GM19240 (cell line): ENCODE measurements around the gene CRTC3.
"Not testable (repeated sequence)": the region's sequence is repeated elsewhere in the genome, so short reads cannot be mapped to it uniquely, and the experiment has no call there.

Experiments used
- DNase-seq: peaks from one replicate; pipeline ENCODE4 v3.0.0; 2011; ENCODE audit warnings: low spot score; ENCODE audit not compliant: insufficient read length

CRTC3 gene

DNA sequence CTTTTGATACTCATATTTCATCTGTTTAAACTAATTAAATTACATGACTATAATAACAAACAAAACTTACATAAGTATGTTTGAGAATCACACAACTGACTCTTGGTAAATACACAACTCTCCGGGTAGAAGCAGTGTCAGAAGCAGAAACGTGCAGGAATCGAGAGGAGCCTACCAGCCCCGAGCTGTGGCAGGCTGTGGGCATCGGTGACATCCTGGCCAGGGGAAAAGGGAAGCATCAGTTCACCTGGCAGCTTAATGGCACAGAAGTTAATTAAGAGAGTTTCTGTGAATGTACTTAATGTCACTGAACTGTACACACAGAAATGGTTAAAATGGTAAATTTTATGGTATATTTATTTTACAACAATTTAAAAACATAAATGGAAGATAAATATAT is 90.2 kb downstream of the CRTC3 start:
- no peak for DNase-seq

DNA sequence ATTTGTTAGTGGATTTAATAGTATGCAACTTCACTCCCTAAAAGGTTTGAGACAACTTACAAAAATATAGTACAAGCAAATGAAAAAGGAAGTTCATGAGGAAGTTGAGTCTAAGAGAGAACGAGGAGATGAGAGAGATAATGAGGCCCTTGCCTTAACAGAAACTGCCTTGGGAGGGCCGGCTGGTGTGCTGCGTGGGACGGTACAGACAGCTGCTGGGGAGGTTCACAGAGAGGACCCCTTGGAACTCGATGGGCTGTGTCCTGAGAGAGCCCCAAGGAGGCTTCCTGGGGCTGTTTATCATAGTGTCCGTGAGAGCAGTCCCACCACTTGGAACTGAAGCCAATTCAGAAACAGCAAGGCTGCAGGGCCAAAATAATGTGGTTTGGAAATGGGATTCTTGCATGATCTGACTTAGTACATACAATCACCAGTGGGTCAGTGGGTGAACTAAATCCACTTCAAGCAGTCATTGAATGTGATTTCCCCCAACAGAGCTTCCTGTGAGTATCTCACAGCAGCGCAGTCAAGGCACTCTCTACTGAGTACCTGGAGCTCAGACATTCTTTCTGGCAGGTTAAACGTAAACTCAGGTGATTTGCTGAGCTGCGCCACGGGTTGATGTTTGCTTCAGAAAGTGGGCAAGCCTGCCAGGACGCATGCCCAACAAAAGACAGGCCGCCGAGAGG is 90.8 kb downstream of the CRTC3 start:
- peak; percentile 72 for DNase-seq

DNA sequence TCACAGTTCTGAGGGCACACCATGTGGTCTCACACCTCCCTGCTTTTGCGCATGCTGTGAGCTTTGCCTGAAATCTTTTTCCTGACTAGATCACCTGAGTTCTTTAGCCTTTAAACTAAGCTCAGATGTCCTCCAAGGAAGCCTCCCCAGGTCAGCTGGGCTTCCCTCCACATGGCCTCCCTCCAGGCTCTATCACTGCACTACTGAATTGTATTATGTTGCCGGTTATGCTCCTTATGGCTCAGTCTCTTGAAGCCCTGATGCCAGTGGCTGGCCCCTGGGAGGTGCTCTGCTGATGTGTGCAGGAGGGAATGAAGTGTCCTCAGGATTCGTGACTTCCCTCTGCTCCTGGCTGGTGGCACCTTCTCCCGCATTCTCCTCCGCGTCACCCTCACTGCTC is 94.1 kb downstream of the CRTC3 start:
- no peak for DNase-seq

DNA sequence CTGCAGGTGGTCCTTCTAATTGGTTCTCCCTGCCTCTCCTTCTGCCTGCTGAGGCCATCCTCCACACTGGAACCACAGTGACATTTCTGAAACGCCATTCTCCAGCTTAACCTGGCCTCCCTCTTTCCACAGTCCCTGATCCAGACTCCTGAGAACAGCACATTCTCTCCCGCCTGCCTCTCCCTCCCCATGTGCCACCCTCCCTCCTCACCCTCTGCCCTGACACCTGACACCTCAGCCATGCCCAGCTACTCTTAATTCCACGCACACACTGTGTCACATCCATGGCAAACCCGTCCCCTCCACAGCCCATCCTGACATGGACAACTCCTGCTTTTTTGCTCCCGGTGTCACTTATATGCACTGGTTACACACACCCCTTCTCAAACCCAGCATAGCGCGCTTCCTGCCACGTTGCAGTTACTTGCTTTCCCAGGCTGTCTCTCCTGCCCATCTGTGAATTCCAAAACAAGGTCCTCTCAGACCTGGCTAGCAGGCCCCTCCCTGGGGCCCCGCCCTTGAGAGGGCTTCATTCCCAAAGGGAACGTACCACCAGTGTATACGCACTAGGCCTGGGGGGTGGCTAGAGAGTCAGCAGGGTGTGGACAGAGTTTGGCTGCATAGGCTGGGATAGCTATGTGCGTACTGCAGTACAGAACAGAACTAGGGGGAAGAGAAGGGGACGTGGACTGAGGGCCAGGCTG is 94.7 kb downstream of the CRTC3 start:
- DNase-seq: no peak

DNA sequence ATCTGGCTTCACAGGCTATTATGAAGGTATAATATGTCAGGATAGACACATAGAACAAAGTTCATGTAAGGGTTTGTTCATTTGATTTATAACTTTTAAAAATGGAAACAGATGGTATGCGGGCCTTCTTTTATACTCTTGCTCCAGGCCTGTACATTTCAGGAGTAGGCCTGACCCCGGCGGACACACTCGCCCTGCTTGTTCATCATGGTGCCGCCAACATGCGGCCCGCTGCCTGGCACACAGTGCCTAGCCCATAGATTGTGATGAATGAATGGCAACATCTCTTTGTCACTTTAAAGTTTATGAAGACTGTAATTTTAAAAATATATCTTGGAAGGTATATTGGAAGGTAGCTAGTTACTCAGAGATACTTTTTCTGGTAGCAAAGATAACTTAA is 95.3 kb downstream of the CRTC3 start:
- no peak for DNase-seq

DNA sequence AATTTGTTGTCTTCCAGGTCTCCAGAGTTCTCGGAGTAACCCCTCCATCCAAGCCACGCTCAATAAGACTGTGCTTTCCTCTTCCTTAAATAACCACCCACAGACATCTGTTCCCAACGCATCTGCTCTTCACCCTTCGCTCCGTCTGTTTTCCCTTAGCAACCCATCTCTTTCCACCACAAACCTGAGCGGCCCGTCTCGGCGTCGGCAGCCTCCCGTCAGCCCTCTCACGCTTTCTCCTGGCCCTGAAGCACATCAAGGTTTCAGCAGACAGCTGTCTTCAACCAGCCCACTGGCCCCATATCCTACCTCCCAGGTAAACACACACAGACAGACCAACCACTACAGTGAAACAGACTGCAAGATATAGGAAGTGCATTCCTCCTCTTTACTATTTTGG is 99.5 kb downstream of the CRTC3 start:
- no peak for DNase-seq

DNA sequence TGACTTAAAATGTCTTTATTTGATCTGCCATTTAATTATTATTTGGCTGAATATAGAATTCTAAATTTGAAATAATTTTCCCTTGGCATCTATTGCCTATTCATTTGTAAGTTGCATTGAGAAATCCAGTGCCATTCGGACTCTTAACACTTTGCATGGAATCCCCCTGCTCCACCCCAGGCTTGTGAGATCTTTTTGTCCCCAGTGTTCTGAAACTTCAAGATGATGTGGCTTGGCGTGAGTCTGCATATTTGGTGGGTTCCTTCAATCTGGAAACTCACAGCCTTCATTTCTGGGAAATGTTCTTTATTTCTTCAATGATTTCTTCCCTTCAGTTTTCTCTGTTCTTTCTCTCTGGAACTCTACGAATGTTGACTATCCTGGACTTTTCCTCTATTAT is 103.6 kb downstream of the CRTC3 start:
- DNase-seq: no peak

DNA sequence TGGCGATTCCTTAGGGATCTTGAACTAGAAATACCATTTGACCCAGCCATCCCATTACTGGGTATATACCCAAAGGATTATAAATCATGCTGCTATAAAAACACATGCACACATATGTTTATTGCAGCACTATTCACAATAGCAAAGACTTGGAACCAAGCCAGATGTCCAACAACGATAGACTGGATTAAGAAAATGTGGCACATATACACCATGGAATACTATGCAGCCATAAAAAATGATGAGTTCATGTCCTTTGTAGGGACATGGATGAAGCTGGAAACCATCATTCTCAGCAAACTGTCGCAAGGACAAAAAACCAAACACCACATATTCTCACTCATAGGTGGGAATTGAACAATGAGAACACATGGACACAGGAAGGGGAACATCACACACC is 107.3 kb downstream of the CRTC3 start:
- not testable (repeated sequence) for DNase-seq

DNA sequence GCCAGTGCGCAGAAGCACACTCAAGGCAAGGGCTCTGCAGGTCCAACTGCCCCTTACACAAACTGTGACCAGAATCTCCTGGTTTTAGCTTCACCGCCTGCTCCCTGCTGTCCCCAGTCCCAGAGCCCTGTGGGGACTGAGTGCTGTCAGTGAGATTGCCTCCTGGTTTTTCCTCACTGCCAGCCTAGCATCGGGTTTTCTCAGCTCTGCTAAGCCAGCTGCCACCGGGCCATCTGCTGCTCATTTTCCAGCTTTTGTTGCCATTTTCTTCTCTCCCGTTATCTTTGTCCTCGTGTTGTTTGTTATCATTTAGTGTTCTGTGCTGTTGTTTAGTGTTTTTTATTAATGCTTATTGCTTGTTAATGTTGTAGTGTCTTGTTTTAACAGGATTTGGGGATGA is 108.0 kb downstream of the CRTC3 start:
- no peak for DNase-seq

DNA sequence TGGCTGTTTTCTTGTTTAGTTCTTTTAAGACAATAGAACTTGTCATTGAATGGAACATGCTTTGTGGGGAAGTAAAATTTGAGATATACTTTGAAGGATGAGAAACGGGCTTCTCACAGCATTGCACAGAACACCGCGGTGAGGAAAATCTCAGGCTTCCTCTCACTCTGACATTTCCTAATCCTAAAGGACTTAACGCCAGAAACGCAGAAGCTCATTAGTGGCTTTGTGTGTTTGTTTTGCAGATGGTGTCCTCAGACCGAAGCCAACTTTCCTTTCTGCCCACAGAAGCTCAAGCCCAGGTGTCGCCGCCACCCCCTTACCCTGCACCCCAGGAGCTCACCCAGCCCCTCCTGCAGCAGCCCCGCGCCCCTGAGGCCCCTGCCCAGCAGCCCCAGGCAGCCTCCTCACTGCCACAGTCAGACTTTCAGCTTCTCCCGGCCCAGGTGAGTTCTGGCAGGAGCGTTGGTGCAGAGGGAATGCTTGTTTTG is 108.5 kb downstream of the CRTC3 start:
- DNase-seq: no peak

DNA sequence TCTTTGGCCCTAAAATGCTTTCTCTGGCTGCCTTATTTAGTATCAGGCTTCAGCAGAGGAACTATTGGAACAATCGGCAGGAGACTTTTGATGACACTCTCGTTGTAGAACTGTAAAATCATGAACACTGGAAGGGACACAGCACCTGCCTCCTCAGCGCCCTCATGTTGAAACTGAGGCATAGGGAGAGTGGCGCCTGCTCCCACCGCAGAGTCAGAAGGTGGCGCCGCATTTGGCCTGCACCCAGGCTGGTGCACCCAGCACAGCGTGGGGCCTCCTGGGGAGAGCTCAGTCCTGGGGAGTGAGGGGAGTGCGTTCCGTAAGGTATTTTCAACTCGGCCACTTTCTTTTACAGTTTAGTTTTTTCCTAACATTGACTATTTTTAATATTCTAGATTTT is 109.2 kb downstream of the CRTC3 start:
- DNase-seq: no peak

DNA sequence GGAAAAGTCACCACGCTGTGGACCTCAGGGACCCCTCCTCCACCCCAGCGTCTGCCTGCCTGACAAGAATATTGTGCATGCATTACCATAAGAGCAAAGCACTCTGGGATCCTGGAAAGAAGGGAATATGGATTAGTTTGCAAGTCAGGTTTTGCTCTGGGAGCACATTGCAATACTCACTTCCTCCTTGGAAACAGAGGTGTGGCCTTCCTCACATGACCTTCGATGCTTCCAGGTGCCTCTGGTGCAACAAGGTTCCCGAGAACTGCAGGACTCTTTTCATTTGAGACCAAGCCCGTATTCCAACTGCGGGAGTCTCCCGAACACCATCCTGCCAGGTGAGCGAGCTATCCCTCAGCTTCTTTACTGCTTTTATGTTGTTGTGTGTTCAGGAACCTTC is 111.1 kb downstream of the CRTC3 start:
- DNase-seq: no peak

DNA sequence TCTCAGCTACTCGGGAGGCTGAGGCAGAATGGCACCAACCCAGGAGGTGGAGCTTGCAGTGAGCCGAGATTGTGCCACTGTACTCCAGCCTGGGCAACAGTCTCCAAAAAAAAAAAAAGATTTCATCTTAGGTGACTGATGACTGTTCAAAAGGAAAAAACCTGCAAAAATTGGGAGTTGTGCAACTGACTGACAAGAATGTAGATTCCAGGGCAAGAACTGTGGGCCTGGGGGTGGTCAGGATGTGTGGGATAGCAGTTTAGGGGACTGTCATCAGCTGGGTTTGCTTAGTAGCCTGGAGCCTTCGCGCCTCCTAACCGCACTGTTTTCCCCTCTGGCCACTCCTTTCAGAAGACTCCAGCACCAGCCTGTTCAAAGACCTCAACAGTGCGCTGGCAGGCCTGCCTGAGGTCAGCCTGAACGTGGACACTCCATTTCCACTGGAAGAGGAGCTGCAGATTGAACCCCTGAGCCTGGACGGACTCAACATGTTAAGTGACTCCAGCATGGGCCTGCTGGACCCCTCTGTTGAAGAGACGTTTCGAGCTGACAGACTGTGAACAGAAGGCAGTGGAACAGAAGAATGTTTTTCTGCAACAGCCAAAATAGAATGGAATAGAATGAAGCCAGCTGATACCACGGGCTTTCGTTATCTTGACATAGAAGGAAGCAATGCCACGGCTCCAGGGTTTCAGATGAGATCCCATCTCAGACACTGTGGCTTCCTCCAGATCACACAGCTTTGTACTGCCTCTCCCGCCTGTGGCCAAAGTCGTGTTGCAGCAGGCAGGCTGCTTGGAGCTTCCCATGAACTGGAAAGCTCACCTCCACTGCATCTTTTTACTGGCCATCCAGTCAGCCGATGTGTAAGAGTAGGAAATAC is 112.1 kb downstream of the CRTC3 start:
- no peak for DNase-seq

DNA sequence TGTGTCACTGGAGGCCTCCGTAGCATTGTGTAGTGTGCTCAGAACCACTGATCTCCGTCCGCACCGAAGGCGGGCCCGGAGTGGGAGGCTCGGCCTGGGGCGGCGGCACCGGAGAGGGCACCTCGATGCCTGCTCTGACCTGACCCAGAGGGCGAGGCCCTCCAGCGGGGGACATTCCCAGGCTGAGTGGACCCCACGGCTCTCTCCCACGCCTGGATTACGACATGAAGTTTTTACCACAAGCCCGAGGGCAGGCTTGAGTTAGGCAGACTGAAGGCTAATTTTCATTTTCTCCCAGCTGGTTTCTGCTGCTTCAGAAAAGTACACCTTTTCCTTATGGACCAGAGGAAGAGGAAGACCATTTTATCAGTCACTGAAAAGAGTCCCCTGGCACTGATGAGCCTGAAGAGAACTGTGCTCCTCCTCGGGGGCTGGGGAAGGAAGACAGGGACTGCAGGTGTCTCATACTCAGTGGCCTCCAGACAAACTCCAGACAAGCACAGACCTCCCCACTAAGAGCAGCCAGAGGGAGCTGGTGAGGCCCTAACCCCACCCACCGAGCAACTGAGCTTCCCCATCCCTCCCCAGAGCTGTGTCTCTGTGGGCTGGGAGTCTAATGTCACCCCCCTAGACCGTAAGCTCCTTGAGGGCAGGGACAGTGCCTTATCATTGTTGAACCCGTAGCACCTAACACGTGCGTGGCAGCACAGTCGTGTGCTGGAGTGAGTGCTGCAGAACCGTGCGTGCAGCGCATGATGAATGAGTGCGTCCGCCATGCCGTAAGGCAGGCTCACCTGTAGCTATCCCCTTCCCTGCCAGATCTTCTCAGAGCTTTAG is 113.0 kb downstream of the CRTC3 start:
- DNase-seq: no peak

DNA sequence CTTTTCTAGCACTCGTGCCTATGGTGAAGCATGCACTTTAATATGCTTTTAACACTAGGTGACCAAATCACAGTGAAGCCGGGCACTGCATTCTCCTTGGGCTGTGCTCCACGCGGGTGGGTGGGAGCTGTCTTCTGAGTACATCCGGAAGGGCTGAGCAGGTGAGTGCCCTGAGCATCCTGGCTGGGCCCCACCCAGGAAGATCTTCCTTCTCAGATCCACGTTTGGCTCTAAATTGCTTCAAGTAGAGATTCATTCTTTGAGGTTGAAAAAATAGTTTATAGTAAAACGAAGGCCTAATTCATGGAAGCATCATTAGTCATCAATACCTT is 113.5 kb downstream of the CRTC3 start:
- DNase-seq: no peak

DNA sequence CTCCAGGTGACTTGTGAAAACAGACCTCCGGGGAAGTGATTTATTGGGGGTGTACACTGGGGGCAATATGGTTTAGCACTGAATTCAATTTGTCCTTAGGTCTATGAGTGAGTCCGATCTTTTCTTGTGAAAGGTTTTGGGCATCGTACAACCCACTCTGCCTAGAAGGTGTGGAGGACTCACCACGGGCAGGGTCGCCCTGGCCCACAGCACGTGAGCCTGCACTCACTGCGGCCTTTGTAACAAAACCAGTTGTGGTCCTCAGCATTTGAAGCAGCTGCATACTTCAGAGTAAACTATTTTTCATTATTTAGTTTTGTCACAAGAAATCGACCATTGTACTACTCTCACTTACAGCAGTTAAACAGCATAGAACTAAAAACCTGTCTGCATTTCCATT is 114.8 kb downstream of the CRTC3 start:
- no peak for DNase-seq

DNA sequence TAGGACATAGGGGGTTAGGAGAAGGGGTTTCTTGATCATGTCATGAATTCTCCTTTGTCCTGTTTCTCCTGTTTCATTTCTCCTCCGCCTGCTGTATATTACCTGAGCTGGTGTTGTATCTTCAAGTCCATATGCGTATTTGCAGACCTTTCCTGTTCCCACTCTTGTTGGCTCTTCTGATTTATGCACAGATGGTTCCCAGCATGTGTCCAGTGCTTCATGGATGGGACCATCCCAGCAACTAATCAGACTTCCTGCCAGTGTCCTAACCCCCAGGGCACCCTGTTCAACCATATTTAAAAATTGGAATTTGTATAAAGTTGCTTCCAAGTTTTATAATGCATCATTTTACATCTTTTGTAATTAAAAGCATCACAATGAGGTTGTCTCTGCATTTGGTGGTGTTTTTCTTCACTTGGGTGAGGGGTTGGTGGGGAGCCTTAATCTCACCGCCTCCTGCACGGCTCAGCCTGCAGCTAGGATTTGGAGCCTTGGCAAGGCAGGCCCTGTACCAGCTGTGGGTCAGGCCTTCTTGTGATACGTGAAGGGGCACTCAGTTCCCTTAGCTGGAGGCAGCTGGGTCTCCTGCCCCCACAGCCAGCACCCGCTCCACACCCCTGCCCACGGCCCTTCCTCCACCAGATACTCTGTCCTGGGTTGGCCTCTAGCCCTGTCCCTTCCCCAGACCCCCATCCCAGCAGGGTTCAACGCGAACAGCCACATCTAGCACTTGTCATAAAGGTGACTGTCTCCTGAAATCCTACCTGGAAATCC is 115.4 kb downstream of the CRTC3 start:
- no peak for DNase-seq

DNA sequence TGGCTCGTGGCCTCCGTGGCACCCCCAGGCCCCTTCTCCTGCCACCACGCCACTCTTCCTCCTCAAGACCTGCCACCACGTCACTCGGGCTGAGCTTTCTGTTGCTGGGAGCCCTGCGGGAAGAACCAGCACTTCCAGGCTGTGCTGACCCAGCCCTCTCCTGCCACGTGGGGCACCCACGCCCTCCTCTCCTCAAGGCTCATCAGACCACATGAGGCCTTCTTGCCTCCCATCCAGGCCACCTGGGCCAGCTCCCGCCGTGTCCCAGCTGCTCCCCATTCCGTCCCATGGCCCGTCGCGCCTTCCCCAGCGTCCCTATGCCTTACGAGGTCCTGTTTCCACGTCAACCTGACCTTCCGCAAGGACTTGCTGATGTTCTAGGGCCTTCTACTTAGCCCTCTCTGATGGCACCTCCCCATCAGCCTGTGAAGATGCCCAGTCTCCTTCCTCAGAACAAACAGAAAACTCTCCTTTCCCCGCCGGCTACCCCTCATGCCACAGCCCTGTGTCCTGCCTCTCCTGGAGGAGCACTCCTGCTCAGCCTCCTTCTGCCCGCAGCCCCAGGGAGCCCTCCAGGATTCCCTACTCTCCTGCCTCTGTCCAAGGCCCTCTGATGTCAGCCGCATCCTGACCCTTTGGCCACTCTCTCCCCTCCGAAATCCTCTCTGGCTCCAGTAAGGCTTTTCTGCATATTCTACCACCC is 116.3 kb downstream of the CRTC3 start:
- no peak for DNase-seq

DNA sequence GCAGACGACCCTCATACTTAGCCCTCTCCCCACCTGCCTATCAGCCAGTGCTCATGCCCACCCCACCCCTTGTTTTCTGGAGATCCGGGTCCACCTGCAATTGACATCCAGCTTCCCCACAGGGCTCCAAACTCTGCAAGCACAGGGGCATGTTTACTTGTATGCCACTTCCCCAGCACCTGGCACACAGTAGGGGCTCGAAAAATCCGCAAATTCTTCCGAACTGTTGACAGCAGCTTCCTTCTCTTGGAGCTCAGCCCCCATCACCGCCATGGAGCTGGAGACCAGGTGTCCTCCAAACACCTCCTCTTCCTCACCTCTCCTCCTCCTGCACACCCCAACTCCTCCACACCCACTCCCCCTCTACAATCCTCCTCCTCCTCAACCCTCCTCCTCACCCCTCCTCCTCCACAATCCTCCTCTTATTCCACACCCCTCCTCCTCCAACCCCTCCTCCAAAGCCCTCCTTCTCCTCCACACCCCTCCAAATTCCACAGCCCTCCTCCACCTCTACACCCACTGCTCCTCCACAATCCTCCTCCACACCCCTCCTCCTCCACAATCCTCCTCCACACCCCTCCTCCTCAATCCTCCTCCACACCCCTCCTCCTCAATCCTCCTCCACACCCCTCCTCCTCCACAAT is 117.1 kb downstream of the CRTC3 start:
- no peak for DNase-seq

DNA sequence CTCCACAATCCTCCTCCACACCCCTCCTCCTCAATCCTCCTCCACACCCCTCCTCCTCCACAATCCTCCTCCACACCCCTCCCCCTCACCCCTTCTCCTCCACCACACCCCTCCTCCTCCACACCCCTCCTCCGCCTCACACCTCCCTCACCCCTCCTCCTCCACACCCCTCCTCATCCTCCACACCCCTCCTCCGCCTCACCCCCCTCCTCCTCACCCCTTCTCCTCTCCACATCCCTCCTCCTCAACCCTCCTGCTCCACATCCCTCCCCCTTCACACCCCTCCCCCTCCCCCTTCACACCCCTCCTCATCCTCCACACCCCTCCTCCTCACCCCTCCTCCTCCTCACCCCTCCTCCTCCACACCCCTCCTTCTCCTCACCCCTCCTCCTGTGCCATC is 117.6 kb downstream of the CRTC3 start:
- DNase-seq: no peak
